HCT116 (cell line): Measurements from ENCODE around the gene SLC11A1. TPM values are rescaled to one million over a fixed set of nuclear protein-coding genes. Genes with fewer than 3 reads are reported as not detected.

Experiments
- ATAC-seq: fragments of 200-7000 bp; cut with Tn5 transposase; 2 replicates; pipeline ENCODE4 v1.9.1; 2020; ENCODE audit warnings: mild to moderate bottlenecking, moderate library complexity
- Bru-seq: library from RNA; stranded (reverse); fragments of 400-500 nt; gene quantifications from one replicate; lab custom pipeline; 2021; lab: Mats Ljungman, UMichigan
- BruChase-seq, 2 experiments: library from RNA; stranded (reverse); fragments of 400-500 nt; gene quantifications; one replicate each; lab custom pipeline; 2021; lab: Mats Ljungman, UMichigan
- BruUV-seq: library from RNA; stranded (reverse); fragments of 400-500 nt; replicated peaks from 2 replicates; lab custom pipeline; 2021; lab: Mats Ljungman, UMichigan
- CTCF ChIA-PET: fragments of 300-600 bp; sonication (Branson Sonifier 250); formaldehyde crosslinking; loops from one replicate; lab custom pipeline; 2021; ENCODE audit warnings: antibody characterized with exemption; lab: Charles Lee
- POLR2A ChIA-PET: fragments of 300-600, 350-600 bp; sonication (Branson Sonifier 250); formaldehyde crosslinking; loops from one replicate; lab custom pipeline; 2021; ENCODE audit warnings: antibody characterized with exemption; lab: Charles Lee
- RAD21 ChIA-PET, 2 experiments: fragments of 300-600 bp; sonication (Branson Sonifier 250); formaldehyde crosslinking; loops; one replicate each; lab custom pipeline; 2023; ENCODE audit warnings: low total read pairs in 2 of 2; ENCODE audit not compliant: uncharacterized antibody in 2 of 2, unreplicated experiment in 2 of 2, low non-redundant PET in 1 of 2; lab: Charles Lee
- DNase-seq: peaks from one replicate; pipeline ENCODE4 v3.0.0-alpha.2; 2010; ENCODE audit warnings: low read depth, low spot score
- H2AFZ ChIP-seq: fragments of 200-600 bp; shearing (Covaris generic), sonication (generic); 2 replicates; pipeline ENCODE4 v1.6.1; 2017; ENCODE audit warnings: low read depth, mixed run types, mixed read lengths, antibody characterized with exemption, low read length; ENCODE audit not compliant: poor library complexity, severe bottlenecking
- H3K27ac ChIP-seq: 2 replicates; pipeline ENCODE4 v1.5.1; 2012; ENCODE audit warnings: low read depth, low read length
- H3K27me3 ChIP-seq: fragments of 200-600 bp; sonication (generic); 2 replicates; pipeline ENCODE4 v1.6.1; 2016; ENCODE audit warnings: mixed run types, low read length, mixed read lengths; ENCODE audit not compliant: insufficient read depth
- H3K36me3 ChIP-seq, 2 experiments: fragments of 200-500 bp in 1 of 2; fragments of 200-600 bp in 1 of 2; sonication (Bioruptor generic) in 1 of 2; sonication (generic) in 1 of 2; 2 replicates each; pipeline versions ENCODE4 v1.5.1 to v1.6.1; 2014 to 2016; ENCODE audit warnings: low read length in 2 of 2, inconsistent platforms in 1 of 2, mixed read lengths in 1 of 2, mixed run types in 1 of 2; ENCODE audit not compliant: insufficient read depth in 2 of 2, control insufficient read depth in 1 of 2
- H3K4me1 ChIP-seq, 2 experiments: fragments of 200-600 bp in 1 of 2; sonication (generic) in 1 of 2; 2 replicates each; pipeline versions ENCODE4 v1.5.1 to v1.6.1; 2012 to 2017; ENCODE audit warnings: low read length in 2 of 2, inconsistent platforms in 1 of 2, mild to moderate bottlenecking in 1 of 2, mixed read lengths in 1 of 2, mixed run types in 1 of 2, moderate library complexity in 1 of 2; ENCODE audit not compliant: insufficient read depth in 2 of 2, control insufficient read depth in 1 of 2
- H3K4me2 ChIP-seq: fragments of 200-600 bp; sonication (generic); 2 replicates; pipeline ENCODE4 v1.6.1; 2017; ENCODE audit warnings: mixed run types, low read length, mixed read lengths
- H3K4me3 ChIP-seq, 2 experiments: fragments of 200-600 bp in 1 of 2; sonication (generic) in 1 of 2; replicated peaks in 1 of 2; 2 replicates each; pipeline ENCODE4 v1.5.1; 2011 to 2016; ENCODE audit warnings: low read length in 2 of 2, control low read depth in 1 of 2, low read depth in 1 of 2, mild to moderate bottlenecking in 1 of 2, mixed read lengths in 1 of 2, mixed run types in 1 of 2
- H3K79me2 ChIP-seq: fragments of 200-600 bp; sonication (generic); 2 replicates; pipeline ENCODE4 v1.6.1; 2017; ENCODE audit warnings: mild to moderate bottlenecking, mixed run types, low read length, moderate library complexity, mixed read lengths; ENCODE audit not compliant: insufficient read depth
- H3K9ac ChIP-seq: fragments of 200-600 bp; sonication (generic); 2 replicates; pipeline ENCODE4 v1.6.1; 2016; ENCODE audit warnings: low read length, mixed read lengths
- H3K9me2 ChIP-seq: fragments of 200-600 bp; sonication (generic), shearing (Covaris generic); 2 replicates; pipeline ENCODE4 v1.6.1; 2017; ENCODE audit warnings: mixed run types, mild to moderate bottlenecking, moderate library complexity; ENCODE audit not compliant: insufficient read depth
- H3K9me3 ChIP-seq, 2 experiments: fragments of 200-500 bp in 1 of 2; fragments of 200-600 bp in 1 of 2; sonication (Bioruptor generic) in 1 of 2; sonication (generic) in 1 of 2; 2 replicates each; pipeline ENCODE4 v1.6.1; 2014 to 2017; ENCODE audit warnings: low read length in 2 of 2, mixed read lengths in 2 of 2, inconsistent platforms in 1 of 2, low read depth in 1 of 2, mild to moderate bottlenecking in 1 of 2, mixed run types in 1 of 2, moderate library complexity in 1 of 2; ENCODE audit not compliant: control insufficient read depth in 1 of 2, insufficient read depth in 1 of 2
- H4K20me1 ChIP-seq: fragments of 200-600 bp; sonication (generic), shearing (Covaris generic); 2 replicates; pipeline ENCODE4 v1.6.1; 2017; ENCODE audit warnings: mixed run types, mild to moderate bottlenecking, moderate library complexity; ENCODE audit not compliant: insufficient read depth
- ATF3 ChIP-seq: IDR thresholded peaks from 2 replicates; pipeline ENCODE4 v1.6.1; 2012
- CBX3 ChIP-seq: IDR thresholded peaks from 2 replicates; pipeline ENCODE4 v1.6.1; 2012; ENCODE audit warnings: low read depth
- ELF1 ChIP-seq: IDR thresholded peaks from 2 replicates; pipeline ENCODE4 v1.6.1; 2012; ENCODE audit warnings: low read depth, borderline replicate concordance
- EZH2 ChIP-seq: fragments of 200-600 bp; sonication (generic); IDR thresholded peaks from 2 replicates; pipeline ENCODE4 v1.6.1; 2017; ENCODE audit warnings: antibody characterized with exemption, mixed run types
- EZH2phosphoT487 ChIP-seq: fragments of 200-600 bp; IDR thresholded peaks from 2 replicates; pipeline ENCODE4 v1.6.1; 2018; ENCODE audit warnings: antibody characterized with exemption, borderline replicate concordance
- FOSL1 ChIP-seq: IDR thresholded peaks from 2 replicates; pipeline ENCODE4 v1.6.1; 2012; ENCODE audit warnings: low read depth
- JUND ChIP-seq: IDR thresholded peaks from 2 replicates; pipeline ENCODE4 v1.6.1; 2012
- POLR2AphosphoS5 ChIP-seq: IDR thresholded peaks from 2 replicates; pipeline ENCODE4 v1.6.1; 2011; ENCODE audit warnings: mild to moderate bottlenecking, low read depth, low read length, moderate library complexity
- RAD21 ChIP-seq: IDR thresholded peaks from 2 replicates; pipeline ENCODE4 v1.6.1; 2012; ENCODE audit warnings: low read depth, mild to moderate bottlenecking
- SIN3A ChIP-seq: IDR thresholded peaks from 2 replicates; pipeline ENCODE4 v1.6.1; 2012; ENCODE audit warnings: low read depth
- SP1 ChIP-seq: IDR thresholded peaks from 2 replicates; pipeline ENCODE4 v1.6.1; 2012; ENCODE audit warnings: low read depth
- SRF ChIP-seq: IDR thresholded peaks from 2 replicates; pipeline ENCODE4 v1.6.1; 2012; ENCODE audit warnings: low read depth
- intact Hi-C: fragments of 100-400 bp; cut with micrococcal nuclease; formaldehyde crosslinking; loops from 2 replicates; pipeline ENCODE4 v1.10.0; 2022
- long read RNA-seq: library from polyadenylated mRNA; unstranded; transcript quantifications from one replicate; pipeline ENCODE4 v2.0.0, GENCODE V29; 2021; ENCODE audit not compliant: unreplicated experiment
- polyA plus RNA-seq: library from polyadenylated mRNA; unstranded; fragments of >200 nt; gene quantifications from 2 replicates; pipeline ENCODE4 v1.2.1, GENCODE V29; 2012; ENCODE audit warnings: missing spikeins
- total RNA-seq: library from RNA; stranded (reverse); gene quantifications from one replicate; pipeline ENCODE4 v1.2.1, GENCODE V29; 2021; ENCODE audit not compliant: unreplicated experiment
- TF ChIP-seq, protein P1 (sequence below): IDR thresholded peaks from 2 replicates; pipeline ENCODE4 v1.6.1; 2012; ENCODE audit warnings: low read depth

The SLC11A1 gene
- 0.42 TPM for total RNA-seq
- 0.30 and 0.51 TPM in 2 replicates for polyA plus RNA-seq
- Bru-seq, nascent RNA, result percentile 14 among the genes with signal in this experiment
- not detected for BruChase-seq, experiment 1, labeled RNA remaining after a 6-hour chase
- percentile 12 among the genes with signal in this experiment for BruChase-seq, experiment 2, labeled RNA remaining after a 2-hour chase
- long read RNA-seq, result 0 reads

GRCh38 chr2:218381916-218382366 lies at the start of gene SLC11A1:
Gene SLC11A1, plus strand, starts transcription at chr2:218382273. Its CDS starts 96 bp downstream, at chr2:218382369.
- Histone ChIP-seq H3K9ac (no peak within 1 kb of the TSS), H3K9me3 (no peaks in the 10 kb centered on the region), H3K4me1 (peaks cover 0 to 8% of the 10 kb centered on the region in 2 experiments; a peak in 2 of 4 replicates), H3K27me3 (no peaks in the 10 kb centered on the region), H4K20me1 (no peaks in the 10 kb centered on the region), H3K9me2 (no peaks in the 10 kb centered on the region), H3K4me3 (no peak within 1 kb of the TSS), H2AFZ (no peak within 1 kb of the TSS), H3K36me3 (no peaks in the 10 kb centered on the region), H3K27ac (no peak within 1 kb of the TSS), H3K79me2 (no peaks in the 10 kb centered on the region), H3K4me2 (no peak within 1 kb of the TSS)
- no peak for DNase-seq
- intact Hi-C loops, result no loop called here
- TF ChIP-seq RAD21, result no peak
- no peak for ATAC-seq
- ChIA-PET POLR2A (no interaction called here), CTCF (no interaction called here), RAD21 (no interaction called here)
- BruUV-seq, result no TSS peak

GRCh38 chr2:218332288-218332687 lies 49.8 kb upstream of the SLC11A1 start:
- BruUV-seq, result no TSS peak
- TF ChIP-seq EZH2, result no peak
- no peak for TF ChIP-seq JUND
- no peak for TF ChIP-seq CBX3
- no peak for TF ChIP-seq POLR2AphosphoS5
- TF ChIP-seq, protein P1, sequence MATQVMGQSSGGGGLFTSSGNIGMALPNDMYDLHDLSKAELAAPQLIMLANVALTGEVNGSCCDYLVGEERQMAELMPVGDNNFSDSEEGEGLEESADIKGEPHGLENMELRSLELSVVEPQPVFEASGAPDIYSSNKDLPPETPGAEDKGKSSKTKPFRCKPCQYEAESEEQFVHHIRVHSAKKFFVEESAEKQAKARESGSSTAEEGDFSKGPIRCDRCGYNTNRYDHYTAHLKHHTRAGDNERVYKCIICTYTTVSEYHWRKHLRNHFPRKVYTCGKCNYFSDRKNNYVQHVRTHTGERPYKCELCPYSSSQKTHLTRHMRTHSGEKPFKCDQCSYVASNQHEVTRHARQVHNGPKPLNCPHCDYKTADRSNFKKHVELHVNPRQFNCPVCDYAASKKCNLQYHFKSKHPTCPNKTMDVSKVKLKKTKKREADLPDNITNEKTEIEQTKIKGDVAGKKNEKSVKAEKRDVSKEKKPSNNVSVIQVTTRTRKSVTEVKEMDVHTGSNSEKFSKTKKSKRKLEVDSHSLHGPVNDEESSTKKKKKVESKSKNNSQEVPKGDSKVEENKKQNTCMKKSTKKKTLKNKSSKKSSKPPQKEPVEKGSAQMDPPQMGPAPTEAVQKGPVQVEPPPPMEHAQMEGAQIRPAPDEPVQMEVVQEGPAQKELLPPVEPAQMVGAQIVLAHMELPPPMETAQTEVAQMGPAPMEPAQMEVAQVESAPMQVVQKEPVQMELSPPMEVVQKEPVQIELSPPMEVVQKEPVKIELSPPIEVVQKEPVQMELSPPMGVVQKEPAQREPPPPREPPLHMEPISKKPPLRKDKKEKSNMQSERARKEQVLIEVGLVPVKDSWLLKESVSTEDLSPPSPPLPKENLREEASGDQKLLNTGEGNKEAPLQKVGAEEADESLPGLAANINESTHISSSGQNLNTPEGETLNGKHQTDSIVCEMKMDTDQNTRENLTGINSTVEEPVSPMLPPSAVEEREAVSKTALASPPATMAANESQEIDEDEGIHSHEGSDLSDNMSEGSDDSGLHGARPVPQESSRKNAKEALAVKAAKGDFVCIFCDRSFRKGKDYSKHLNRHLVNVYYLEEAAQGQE, result no peak
- TF ChIP-seq SIN3A, result no peak
- TF ChIP-seq SRF, result no peak
- TF ChIP-seq ELF1, result no peak
- no peak for TF ChIP-seq FOSL1
- no peak for TF ChIP-seq EZH2phosphoT487
- TF ChIP-seq SP1, result no peak
- no peak for TF ChIP-seq ATF3
- no peak for TF ChIP-seq RAD21
- Histone ChIP-seq H3K27ac (no peak overlapping the region), H3K9me3 (no peaks in the 10 kb centered on the region), H3K4me2 (no peak overlapping the region), H3K4me1 (peaks cover 7% of the 10 kb centered on the region in 2 experiments; a peak in 2 of 4 replicates), H3K9ac (no peak overlapping the region), H3K36me3 (no peaks in the 10 kb centered on the region), H2AFZ (no peak overlapping the region), H3K79me2 (no peaks in the 10 kb centered on the region), H3K4me3 (no peak overlapping the region), H4K20me1 (no peaks in the 10 kb centered on the region), H3K27me3 (no peaks in the 10 kb centered on the region), H3K9me2 (no peaks in the 10 kb centered on the region)
- ChIA-PET CTCF (no interaction called here), POLR2A (no interaction called here), RAD21 (no interaction called here)
- DNase-seq (no peak), ATAC-seq (no peak; the same call in 1 of the 2 replicates)
- intact Hi-C loops, result no loop called here
